ENCODE data around the gene SORL1-AS1.
A peak's percentile ranks its signal among the peaks of the same experiment; 100 is the strongest.

SORL1-AS1 gene

DNA sequence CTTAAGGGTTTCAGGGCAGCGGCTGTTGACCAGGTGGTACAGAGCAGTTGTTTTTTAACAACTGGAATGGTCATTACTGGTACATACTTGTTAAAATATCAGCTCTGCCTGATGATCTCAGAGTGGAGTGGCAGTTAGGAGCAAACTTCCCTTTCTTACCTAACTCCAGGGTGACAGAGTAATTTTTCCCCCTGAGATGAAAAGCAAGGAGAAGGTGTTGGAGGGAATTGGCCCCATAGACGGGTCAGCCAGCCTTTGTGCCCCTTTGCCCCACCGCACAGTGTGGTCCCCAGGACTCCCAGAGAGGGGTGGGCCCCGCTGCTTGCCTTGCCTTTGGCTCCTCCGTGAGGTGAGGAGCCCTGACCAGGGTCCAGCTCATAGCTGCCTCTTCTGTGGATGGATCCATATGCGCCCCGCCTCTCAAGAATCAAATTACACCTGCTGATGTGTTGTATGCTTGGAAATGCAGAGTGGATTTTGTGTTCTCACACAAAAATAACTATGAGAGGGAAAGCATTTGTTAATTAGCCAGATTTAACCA, 27.0 kb upstream of the SORL1-AS1 start:
- Histone ChIP-seq H3K27ac (replicated peaks) (peak overlapping the region; percentile 73), H3K27me3 (ENCODE audit: insufficient read depth, poor library complexity, severe bottlenecking) (no peaks in the 10 kb centered on the region), H3K4me3 (replicated peaks; ENCODE audit: insufficient read depth, low read length) (no peak overlapping the region)
- no peak for TF ChIP-seq CTCF (IDR thresholded peaks at IDR 0.05; ENCODE audit: insufficient read depth, low read length)
- no peak for DNase-seq (ENCODE audit: low read depth in 1 of 2, low spot score in 1 of 2)

DNA sequence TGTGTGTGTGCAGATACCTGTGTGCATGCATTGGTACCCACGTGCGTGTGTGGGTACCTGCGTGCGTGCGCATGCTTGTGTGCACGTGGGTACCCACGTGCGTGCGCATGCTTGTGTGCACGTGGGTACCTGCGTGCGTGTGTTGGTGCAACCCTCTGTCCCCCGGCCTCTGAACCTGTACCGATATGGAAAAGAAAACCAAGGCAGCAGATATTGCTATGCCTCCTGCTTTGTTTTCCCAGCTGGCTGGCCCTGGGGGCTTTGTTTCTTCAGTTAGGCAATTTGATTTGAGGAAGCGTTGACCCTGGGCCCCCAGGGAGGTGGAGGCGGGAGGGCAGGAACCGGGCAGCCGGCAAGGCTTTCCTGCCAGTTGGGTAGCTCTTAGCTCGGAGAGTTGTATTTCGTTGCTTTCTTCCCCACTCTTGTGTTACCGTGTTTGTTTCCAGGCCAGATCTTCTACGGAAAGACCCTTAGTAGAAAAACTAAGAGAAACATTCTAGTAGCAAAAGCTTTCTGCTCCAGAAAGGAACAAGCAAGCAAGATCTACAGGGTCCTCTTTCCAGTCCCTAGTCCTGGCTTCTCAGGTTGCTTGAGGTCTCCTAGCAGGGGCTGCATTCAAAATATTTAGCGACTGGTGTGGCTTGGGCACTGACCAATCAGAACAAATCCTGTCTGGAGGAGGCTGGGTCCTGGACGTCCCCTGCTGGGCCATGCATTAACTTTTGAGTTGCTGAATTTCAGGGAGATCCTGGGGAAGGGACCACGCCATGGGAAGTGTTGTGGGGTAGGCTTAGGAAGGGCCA, 26.3 kb upstream of the SORL1-AS1 start:
- peak in 1 of 2 experiments; percentile 66 for DNase-seq (ENCODE audit: low read depth in 1 of 2, low spot score in 1 of 2)
- Histone ChIP-seq H3K27ac (replicated peaks) (peak overlapping the region; percentile 73), H3K27me3 (ENCODE audit: insufficient read depth, poor library complexity, severe bottlenecking) (no peaks in the 10 kb centered on the region), H3K4me3 (replicated peaks; ENCODE audit: insufficient read depth, low read length) (no peak overlapping the region)
- peak; percentile 40; the same call in 1 of the 2 replicates for TF ChIP-seq SPI1 (IDR thresholded peaks at IDR 0.05; ENCODE audit: borderline replicate concordance, low read depth)
- TF ChIP-seq POLR2AphosphoS5 (IDR thresholded peaks at IDR 0.05; ENCODE audit: low read depth): peak; percentile 40; the same call in 1 of the 2 replicates
- TF ChIP-seq, protein P1, sequence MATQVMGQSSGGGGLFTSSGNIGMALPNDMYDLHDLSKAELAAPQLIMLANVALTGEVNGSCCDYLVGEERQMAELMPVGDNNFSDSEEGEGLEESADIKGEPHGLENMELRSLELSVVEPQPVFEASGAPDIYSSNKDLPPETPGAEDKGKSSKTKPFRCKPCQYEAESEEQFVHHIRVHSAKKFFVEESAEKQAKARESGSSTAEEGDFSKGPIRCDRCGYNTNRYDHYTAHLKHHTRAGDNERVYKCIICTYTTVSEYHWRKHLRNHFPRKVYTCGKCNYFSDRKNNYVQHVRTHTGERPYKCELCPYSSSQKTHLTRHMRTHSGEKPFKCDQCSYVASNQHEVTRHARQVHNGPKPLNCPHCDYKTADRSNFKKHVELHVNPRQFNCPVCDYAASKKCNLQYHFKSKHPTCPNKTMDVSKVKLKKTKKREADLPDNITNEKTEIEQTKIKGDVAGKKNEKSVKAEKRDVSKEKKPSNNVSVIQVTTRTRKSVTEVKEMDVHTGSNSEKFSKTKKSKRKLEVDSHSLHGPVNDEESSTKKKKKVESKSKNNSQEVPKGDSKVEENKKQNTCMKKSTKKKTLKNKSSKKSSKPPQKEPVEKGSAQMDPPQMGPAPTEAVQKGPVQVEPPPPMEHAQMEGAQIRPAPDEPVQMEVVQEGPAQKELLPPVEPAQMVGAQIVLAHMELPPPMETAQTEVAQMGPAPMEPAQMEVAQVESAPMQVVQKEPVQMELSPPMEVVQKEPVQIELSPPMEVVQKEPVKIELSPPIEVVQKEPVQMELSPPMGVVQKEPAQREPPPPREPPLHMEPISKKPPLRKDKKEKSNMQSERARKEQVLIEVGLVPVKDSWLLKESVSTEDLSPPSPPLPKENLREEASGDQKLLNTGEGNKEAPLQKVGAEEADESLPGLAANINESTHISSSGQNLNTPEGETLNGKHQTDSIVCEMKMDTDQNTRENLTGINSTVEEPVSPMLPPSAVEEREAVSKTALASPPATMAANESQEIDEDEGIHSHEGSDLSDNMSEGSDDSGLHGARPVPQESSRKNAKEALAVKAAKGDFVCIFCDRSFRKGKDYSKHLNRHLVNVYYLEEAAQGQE (IDR thresholded peaks at IDR 0.05; ENCODE audit: insufficient replicate concordance, low read depth): no peak

GRCh38 chr11:121478226-121478894, 25.6 kb upstream of the SORL1-AS1 start:
- no peak for DNase-seq (ENCODE audit: low read depth in 1 of 2, low spot score in 1 of 2)
- Histone ChIP-seq H3K27me3 (ENCODE audit: insufficient read depth, poor library complexity, severe bottlenecking) (no peaks in the 10 kb centered on the region), H3K4me3 (replicated peaks; ENCODE audit: insufficient read depth, low read length) (no peak overlapping the region), H3K27ac (replicated peaks) (peak overlapping the region; percentile 73)
- TF ChIP-seq SPI1 (IDR thresholded peaks at IDR 0.05; ENCODE audit: borderline replicate concordance, low read depth) (no peak), POLR2AphosphoS5 (IDR thresholded peaks at IDR 0.05; ENCODE audit: low read depth) (no peak)
- TF ChIP-seq, protein P1 (IDR thresholded peaks at IDR 0.05; ENCODE audit: insufficient replicate concordance, low read depth): no peak

DNA sequence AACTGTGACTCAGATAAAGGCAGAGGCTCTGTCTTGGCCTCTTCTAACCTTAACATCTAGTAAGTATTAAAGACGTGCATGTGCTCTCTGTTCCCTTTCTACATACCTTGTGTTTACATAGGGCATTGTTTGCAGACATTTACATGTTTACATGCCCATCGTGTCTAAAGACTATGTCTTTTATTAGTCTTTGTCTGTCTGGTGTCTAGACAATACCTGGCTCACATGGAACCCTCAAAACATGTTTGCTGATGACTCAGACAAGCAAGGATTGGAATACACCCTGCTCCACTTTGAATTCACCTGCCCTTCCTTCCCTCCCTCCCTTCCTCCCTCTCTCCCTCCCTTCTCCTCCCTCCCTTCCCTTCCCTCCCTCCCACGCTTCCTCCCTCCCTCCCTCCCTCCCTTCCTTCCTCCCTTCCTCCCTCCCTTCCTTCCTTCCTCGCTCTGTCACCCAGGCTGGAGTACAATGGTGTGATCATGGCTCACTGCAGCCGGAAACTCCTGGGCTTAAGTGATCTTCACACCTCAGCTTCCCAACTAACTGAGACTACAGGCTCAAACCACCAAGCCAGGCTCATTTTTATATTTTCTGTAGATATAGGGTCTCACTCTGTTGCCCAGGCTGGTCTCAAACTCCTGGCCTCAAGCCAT, 23.7 kb upstream of the SORL1-AS1 start:
- Histone ChIP-seq H3K4me3 (replicated peaks; ENCODE audit: insufficient read depth, low read length) (no peak overlapping the region), H3K27me3 (ENCODE audit: insufficient read depth, poor library complexity, severe bottlenecking) (no peaks in the 10 kb centered on the region), H3K27ac (replicated peaks) (no peak overlapping the region; the same call in 1 of the 2 replicates)
- TF ChIP-seq SPI1 (IDR thresholded peaks at IDR 0.05; ENCODE audit: borderline replicate concordance, low read depth) (no peak), GABPA (IDR thresholded peaks at IDR 0.05; ENCODE audit: low read depth) (no peak)
- TF ChIP-seq, protein P1 (IDR thresholded peaks at IDR 0.05; ENCODE audit: insufficient replicate concordance, low read depth): no peak
- no peak for DNase-seq (ENCODE audit: low read depth in 1 of 2, low spot score in 1 of 2)
